Stimulated activated CD4-positive, alpha-beta T cell treated with anti-CD3 and anti-CD28 coated beads, Interleukin-1b, Interleukin-23, amount 100 ng/mL, for 1 hour (primary cell): Measurements from ENCODE around the gene CTCFL.
"Not testable (repeated sequence)": the region's sequence is repeated elsewhere in the genome, so short reads cannot be mapped to it uniquely, and the experiment has no call there.

ENCODE experiments used
- DNase-seq, 2 donors: peaks; one replicate each; pipeline ENCODE4 v3.0.0-alpha.2; 2020; ENCODE audit warnings: low read depth in 2 of 2

Gene CTCFL

GRCh38 chr20:57480444-57481160 lies 44.3 kb downstream of the CTCFL start:
- no peak for DNase-seq

DNA sequence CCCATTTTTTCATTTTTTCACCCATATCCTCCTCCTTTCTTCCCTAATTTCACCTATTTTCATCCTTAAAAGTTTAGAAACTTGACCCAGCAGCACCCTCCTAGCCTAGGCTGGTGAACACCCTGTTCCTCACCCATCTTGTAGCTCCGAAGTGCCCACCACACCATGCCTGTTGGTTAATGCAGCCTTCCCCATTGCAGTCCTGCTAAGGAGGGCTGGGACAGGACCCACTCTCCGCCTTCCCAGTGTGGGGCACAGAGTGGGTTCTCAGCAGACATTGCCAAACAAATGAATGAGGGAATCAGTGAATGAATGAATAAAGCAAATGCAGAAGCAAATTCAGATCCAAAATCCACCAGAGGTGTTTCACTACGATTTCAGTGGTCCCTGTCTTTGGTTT lies 45.7 kb downstream of the CTCFL start:
- DNase-seq, result no peak

DNA sequence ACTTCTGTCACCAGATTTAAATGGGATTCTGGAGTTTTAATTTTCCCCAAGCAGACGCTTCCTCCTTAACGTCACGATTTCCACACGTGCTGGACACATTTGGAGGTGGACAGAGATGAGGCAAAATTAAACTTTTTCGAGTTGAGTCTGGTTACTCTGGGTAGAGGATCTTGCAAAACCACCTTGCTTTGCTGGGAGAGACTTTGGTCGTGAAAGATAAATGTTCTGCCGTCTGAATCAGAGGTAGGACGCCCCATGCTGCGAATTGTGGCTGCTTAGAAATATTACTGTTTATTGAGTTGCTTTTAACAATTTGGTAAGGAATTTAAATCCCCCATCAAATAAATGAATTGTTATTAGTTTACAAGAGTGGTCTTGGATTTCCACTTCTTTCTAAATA lies 46.8 kb downstream of the CTCFL start:
- DNase-seq, result no peak

GRCh38 chr20:57476641-57477461 lies 48.1 kb downstream of the CTCFL start:
- no peak for DNase-seq

GRCh38 chr20:57476084-57476526 lies 48.8 kb downstream of the CTCFL start:
- DNase-seq, result no peak

DNA sequence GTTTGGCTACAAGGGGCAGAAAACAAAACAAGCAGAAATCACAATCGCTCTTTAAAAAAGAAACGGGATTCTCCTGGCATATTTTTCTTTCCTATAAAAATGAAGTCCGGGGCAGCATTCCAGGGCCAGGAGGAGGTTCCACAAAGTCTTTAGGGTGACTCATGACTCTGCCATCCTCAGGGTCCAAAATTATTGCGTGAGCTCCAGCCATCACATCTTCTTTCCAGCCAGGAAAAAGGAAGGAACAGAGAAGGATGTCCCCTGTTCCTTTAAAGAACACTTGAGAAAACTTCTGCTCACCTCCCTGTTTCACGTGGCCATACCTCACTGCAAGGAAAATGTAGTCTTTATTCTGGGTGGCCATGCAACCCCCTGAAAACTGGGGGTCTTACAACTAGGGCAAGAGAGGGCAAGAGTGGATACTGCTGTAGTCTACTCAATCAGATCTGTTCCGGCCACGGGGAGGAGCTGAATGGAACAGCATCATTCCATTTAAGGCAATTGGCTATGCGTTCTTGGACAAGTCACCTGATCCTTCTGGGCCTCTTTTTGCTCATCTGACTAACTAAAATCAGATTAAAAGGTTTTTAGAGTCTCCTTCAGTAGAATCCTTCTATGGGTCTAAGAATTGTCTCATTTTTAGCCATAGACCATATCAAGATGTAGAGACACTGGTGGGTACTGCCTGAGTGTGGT lies 49.4 kb downstream of the CTCFL start:
- no peak for DNase-seq

GRCh38 chr20:57474816-57475215 lies 50.1 kb downstream of the CTCFL start:
- no peak for DNase-seq

GRCh38 chr20:57474205-57474604 lies 50.7 kb downstream of the CTCFL start:
- no peak for DNase-seq

- DNase-seq, result no peak
Measured at GRCh38 chr20:57473246-57474048, 51.5 kb downstream of the CTCFL start.

DNA sequence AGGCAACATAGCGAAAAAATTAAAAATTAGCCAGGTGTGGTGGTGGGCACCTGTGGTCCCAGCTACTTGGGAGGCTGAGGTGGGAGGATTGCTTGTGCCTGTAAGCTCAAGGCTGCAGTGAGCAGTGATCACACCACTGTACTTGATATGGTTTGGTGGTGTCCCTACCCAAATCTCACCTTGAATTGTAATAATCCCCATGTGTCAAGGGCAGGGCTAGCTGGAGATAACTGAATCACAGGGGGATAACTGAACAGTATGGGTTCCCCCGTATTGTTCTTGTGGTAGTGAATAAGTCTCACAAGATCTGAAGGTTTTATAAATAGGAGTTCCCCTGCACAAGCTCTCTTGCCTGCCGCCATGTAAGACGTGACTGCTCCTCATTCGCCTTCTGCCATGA lies 52.5 kb downstream of the CTCFL start:
- not testable (repeated sequence) for DNase-seq

GRCh38 chr20:57471496-57472372 lies 53.2 kb downstream of the CTCFL start:
- DNase-seq, result no peak

DNA sequence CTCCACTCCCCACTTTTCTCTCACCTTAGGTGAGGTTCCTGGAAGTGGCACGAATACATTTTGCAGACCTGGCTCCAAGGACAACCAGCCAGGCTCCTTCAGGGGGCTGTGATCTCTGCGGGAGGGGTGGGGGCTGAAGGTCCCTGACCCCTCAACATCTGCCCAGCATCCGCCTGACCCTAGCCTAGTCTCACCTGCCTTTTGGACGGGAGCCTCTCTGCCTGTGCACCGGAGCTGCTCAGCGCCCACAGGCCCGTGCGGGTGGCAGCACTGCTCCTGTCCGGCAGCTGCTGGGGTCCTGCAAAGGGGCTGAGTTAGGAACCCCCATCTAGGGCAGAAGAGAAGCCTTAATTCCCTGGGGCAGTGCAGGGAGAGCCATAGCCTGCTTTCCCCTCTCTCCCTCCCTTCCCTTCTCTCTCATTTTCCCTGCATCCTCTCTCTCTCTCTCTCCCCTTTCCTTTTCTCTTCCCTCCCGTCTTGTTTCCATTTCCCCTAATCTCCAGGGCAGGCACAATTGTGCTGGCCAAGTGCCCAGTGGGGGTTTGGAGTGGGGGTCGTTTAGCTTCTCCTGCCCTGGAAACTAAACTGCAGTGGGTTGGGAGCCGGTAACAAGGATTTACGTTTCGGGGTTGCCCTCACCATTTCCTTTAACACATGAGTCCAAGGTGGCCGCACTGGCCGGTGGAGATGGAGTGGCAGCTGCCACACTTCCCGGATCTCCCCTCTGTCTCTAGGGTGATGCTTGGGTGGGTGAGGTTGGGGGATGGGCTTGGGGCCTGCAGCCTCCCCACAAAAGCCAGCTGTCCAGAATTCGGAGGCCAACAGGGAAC lies 54.1 kb downstream of the CTCFL start:
- no peak for DNase-seq

DNA sequence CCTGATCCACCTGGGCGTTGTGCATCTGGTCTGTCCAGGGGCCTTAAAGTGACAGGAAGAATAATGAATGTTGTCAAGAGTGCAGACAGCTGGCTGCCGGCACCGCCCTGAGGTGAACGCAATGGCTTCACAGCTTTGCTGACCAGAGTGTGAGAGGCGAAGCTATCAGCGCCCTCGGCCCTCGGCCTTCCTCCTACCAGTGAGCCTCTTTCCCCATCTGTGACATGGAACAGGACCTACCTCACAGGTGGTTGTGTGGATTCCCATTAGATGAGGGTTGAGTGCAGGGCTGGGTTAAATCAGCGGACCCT lies 54.8 kb downstream of the CTCFL start:
- no peak for DNase-seq

DNA sequence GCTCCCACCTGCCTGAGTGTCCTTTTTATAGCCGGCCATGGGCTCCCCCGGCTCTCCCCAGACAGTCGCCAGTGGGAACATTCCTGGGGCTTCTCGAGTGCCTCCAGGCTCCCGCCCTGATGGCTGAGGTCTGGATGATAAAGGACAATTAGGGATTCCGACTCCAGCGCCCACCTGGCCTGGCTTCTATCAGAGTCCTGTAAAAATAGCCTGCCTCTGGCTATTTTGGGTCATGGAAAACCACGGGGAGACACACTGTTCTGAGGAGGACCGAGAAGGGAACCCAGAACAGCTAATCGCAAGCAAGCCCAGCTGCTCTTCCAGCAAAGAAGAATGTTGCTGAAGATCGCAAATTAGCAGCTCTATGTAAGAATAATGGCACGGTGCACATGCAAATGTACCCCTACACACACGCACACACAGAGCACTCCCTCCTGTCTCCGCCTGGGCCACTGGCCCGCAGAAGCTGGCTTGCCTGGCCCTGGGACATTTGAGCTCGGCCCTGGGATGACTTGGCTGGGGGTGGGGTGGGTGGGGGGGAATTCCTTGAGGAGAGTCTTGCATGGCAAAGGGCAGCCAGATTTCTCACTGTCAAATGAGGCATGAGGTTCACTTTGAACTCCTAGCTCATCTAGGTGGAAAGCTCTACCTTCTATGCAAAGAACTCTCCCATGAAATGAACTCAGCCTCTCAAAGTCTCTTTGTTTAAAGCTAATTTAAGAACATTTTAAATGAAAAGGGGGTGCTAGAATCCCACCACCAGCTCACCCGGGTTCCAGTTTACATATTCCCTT lies 55.3 kb downstream of the CTCFL start:
- DNase-seq, result no peak

GRCh38 chr20:57468523-57469417 lies 56.2 kb downstream of the CTCFL start:
- DNase-seq, result no peak

GRCh38 chr20:57467742-57468141 lies 57.2 kb downstream of the CTCFL start:
- DNase-seq, result no peak

GRCh38 chr20:57465943-57466342 lies 59.0 kb downstream of the CTCFL start:
- no peak for DNase-seq

GRCh38 chr20:57465486-57465885 lies 59.5 kb downstream of the CTCFL start:
- no peak for DNase-seq
